ENCODE measurements around the gene PTH2.
"Not testable (repeated sequence)": the region's sequence is repeated elsewhere in the genome, so short reads cannot be mapped to it uniquely, and the experiment has no call there.

Gene PTH2

GRCh38 chr19:49423071-49423984 lies at the start of gene PTH2:
TSS of gene PTH2 (minus strand) at chr19:49423441. CDS start at chr19:49423339, 102 bp downstream.
- DNase-seq (ENCODE audit: low read depth), result no peak

GRCh38 chr19:49472936-49473335 lies 49.7 kb upstream of the PTH2 start:
- no peak for DNase-seq (ENCODE audit: low read depth)

DNA sequence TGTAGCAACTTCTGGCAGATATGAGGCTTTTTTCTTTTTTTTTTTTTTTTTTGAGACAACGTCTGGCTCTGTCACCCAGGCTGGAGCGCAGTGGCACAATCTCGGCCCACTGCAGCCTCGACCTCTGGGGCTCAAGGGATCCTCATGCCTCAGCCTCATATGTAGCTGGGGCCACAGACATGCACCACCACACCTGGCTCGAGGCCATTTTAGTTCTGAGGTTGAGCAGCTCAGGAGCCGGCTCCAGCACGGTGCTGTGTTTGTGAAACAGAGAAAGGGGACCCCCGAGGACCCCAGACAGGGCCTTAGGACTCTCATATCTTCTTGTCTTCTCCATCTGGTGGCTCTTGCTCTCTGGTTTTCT lies 47.4 kb upstream of the PTH2 start:
- DNase-seq (ENCODE audit: low read depth), result no peak

DNA sequence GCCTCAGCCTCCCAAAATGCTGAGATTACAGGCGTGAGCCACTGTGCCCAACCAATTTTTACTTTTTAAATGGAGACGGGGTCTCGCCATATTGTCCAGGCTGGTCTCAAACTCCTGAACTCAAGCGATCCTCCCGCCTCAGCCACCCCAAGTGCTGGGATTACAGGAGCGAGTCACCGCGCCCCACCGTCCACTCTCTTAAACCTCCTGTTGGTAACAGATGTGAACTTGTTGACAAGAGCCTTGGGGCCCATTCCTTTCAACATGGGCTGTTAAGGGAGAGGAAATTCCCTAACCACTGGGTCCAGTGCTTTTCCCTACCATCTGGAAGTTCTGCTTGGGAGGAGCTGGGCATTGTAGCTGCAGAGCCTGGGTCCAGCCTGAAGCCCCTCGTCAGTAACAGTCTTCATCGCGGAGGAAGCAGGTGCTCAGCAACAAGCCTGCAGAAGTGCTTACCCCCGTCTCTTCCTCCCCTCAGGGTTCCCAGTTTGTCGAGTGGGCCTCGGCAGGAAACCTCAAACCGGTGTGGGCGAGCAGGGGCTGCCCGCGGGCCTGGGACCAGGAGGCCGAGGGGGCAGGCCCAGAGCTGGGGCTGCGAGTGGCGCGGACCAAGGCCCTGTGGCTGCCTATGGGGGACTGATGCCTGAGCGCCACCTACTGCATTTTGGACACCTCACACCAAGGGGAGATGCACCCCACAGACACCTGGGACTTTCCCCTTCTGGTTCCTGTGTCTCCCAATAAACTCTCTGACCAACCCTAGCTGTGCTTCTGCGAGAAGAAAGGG lies 46.8 kb upstream of the PTH2 start:
- DNase-seq (ENCODE audit: low read depth), result no peak

DNA sequence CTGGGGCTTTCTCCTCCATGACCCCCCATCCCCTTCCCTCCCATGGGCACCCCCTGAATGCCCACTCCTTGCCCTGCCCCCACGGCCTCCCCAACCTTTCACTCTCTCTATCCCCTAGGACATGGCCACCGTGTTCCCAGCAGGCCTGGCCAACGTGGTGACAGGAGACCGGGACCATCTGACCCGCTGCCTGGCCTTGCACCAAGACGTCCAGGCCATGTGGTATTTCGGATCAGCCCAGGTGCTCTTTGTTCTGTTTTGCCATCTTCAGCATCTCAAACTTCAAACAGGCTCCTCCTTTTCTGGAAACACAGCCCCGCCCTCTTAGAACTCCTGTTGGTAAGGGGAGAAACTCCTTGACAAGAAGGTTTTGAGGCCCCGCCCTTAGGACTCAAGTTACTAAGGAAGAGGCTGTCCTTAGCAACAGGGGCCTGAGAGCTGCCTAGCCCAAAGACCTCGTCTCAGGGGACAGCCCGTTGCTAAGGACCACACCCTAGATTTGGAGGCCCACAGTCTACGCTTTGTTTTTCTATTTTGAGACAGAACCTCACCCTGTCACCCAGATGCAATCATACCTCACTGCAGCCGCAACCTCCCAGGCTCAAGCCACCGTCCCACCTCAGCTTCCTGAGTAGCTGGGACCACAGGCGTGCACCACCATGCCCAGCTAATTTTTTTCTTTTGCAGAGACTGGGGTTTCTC lies 45.7 kb upstream of the PTH2 start:
- no peak for DNase-seq (ENCODE audit: low read depth)

GRCh38 chr19:49468199-49468598 lies 45.0 kb upstream of the PTH2 start:
- DNase-seq (ENCODE audit: low read depth), result no peak

- no peak for DNase-seq (ENCODE audit: low read depth)
These were observed 42.1 kb upstream of the PTH2 start for GRCh38 chr19:49465371-49465770.

GRCh38 chr19:49463960-49464740 lies 40.9 kb upstream of the PTH2 start:
- no peak for DNase-seq (ENCODE audit: low read depth)

GRCh38 chr19:49462492-49462891 lies 39.3 kb upstream of the PTH2 start:
- no peak for DNase-seq (ENCODE audit: low read depth)

GRCh38 chr19:49461656-49462055 lies 38.4 kb upstream of the PTH2 start:
- no peak for DNase-seq (ENCODE audit: low read depth)

DNA sequence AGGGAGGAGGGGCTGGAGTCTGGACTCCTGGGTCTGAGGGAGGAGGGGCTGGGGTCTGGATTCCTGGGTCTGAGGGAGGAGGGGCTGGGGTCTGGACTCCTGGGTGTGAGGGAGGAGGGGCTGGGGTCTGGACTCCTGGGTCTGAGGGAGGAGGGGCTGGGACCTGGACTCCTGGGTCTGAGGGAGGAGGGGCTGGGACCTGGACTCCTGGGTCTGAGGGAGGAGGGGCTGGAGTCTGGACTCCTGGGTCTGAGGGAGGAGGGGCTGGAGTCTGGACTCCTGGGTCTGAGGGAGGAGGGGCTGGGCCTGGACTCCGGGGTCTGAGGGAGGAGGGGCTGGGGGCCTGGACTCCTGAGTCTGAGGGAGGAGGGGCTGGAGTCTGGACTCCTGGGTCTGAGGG lies 37.9 kb upstream of the PTH2 start:
- DNase-seq (ENCODE audit: low read depth), result not testable (repeated sequence)

DNA sequence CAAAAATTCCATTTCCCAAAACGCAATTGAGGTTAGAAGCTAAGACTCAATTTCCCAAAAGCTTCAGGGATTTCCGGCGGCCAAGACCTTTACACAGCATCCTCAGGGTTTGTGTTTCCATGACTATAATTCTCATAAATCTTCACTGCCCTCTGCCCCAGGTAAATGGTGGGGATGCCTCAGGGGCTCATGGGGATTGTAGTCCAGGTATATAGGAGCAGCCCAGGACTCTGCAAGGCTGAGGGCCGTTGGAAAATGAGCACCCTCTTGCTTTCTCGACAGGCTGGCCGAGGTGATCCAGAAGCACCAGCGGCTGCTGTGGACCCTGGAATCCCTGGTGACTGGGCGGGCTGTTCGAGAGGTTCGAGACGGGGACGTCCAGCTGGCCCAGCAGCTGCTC lies 36.1 kb upstream of the PTH2 start:
- DNase-seq (ENCODE audit: low read depth), result no peak

DNA sequence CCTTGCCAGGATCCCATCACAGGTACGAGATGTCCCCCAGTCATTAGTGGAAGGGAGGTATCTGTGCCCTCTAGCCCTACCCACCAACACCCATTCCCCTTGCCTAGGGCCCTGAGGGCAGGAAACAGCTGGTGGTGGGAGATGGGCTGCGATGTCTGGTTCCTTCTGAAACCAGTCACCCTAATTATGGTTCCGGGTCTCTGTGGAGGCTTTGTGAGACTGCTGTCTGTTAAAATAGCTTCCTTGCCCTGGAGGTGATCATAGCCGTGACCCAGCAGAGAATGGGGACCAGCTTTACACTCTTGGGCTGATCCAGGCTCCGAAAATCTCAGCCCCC lies 35.3 kb upstream of the PTH2 start:
- no peak for DNase-seq (ENCODE audit: low read depth)

- no peak for DNase-seq (ENCODE audit: low read depth)
These were observed 33.1 kb upstream of the PTH2 start for GRCh38 chr19:49456326-49456725.

DNA sequence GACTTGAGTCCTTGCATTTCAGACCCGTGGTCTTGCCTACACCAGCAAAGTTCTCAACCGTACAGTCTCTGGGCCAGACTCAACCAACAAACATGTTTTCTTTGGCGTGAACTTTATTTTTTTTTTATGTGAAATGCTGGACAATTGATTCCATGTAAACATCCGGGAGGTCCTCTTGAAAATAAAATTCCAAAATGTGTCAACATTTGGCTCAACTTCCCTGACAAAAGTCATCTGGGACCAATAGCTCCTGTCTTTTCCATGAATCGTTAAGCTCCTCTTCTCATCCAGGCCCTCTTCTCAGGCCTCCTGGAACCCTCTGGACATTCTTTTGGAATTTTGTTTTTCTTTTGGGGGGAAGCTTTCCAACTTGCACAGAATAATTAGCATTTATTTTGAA lies 32.5 kb upstream of the PTH2 start:
- no peak for DNase-seq (ENCODE audit: low read depth)

DNA sequence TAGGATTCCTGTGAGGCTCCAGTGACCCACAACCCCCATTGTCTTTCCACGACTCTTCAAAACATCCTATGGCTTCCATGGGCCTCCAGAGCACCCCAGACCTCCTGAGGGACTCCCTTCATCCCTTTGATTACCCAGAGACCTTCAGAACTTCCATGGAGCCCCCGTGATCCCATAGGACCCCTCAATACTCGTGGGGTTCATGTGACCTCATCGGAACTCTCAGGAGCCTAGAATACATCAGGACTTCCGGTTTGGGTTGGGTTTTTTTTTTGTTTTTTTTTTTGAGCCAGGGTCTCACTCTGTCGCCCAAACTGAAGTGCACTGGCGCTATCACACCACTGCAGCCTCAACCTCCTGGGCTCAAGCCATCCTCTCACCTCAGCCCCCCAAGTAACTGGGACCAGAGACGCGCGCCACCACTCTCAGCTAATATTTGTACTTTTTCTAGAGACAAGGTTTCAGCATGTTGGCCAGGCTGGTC lies 30.6 kb upstream of the PTH2 start:
- DNase-seq (ENCODE audit: low read depth), result no peak

- DNase-seq (ENCODE audit: low read depth), result peak; percentile 89
These were observed 29.9 kb upstream of the PTH2 start, which contains the start of gene ALDH16A1 for GRCh38 chr19:49453013-49453756. TSS of gene ALDH16A1 (plus strand) at chr19:49453225. CDS start at chr19:49453332, 107 bp downstream.

GRCh38 chr19:49451430-49452181 lies 28.4 kb upstream of the PTH2 start, which contains the start of gene PIH1D1:
TSS of gene PIH1D1 (minus strand) at chr19:49451814. CDS start at chr19:49451574, 240 bp downstream.
- peak; percentile 98 for DNase-seq (ENCODE audit: low read depth)

- DNase-seq (ENCODE audit: low read depth), result no peak
These were observed 27.2 kb upstream of the PTH2 start for GRCh38 chr19:49450405-49450804.

GRCh38 chr19:49448432-49448786 lies 25.2 kb upstream of the PTH2 start:
- no peak for DNase-seq (ENCODE audit: low read depth)
